Fibroblast of lung (primary cell): ENCODE measurements around the gene HK2. TPM values are rescaled to one million over a fixed set of nuclear protein-coding genes. Genes with fewer than 3 reads are reported as not detected.

Experiments used
- DNase-seq, 2 donors: peaks; one replicate each; pipeline versions ENCODE4 v3.0.0 to v3.0.0-alpha.2; 2010; ENCODE audit warnings: low read depth in 2 of 2
- H2AFZ ChIP-seq: 2 replicates; pipeline ENCODE4 v1.5.1; 2012; ENCODE audit warnings: low read length, control low read depth, inconsistent platforms
- H3K27ac ChIP-seq: 2 replicates; pipeline ENCODE4 v1.5.1; 2011; ENCODE audit warnings: low read length, control low read depth; ENCODE audit not compliant: insufficient read depth
- H3K27me3 ChIP-seq: 2 replicates; pipeline ENCODE4 v1.5.1; 2011; ENCODE audit warnings: mild to moderate bottlenecking, low read length; ENCODE audit not compliant: control insufficient read depth, insufficient read depth
- H3K36me3 ChIP-seq: 2 replicates; pipeline ENCODE4 v1.5.1; 2011; ENCODE audit warnings: low read length; ENCODE audit not compliant: control insufficient read depth, insufficient read depth
- H3K4me1 ChIP-seq: 2 replicates; pipeline ENCODE4 v1.5.1; 2011; ENCODE audit warnings: low read length; ENCODE audit not compliant: control insufficient read depth, insufficient read depth; ENCODE audit errors: extremely low read depth
- H3K4me2 ChIP-seq: 2 replicates; pipeline ENCODE4 v1.5.1; 2011; ENCODE audit warnings: low read length, control low read depth; ENCODE audit not compliant: insufficient read depth; ENCODE audit errors: extremely low read depth
- H3K4me3 ChIP-seq, 4 experiments: fragments of 200-600 bp in 1 of 4; sonication (generic) in 1 of 4; replicated peaks in 1 of 4; 2 replicates each; pipeline ENCODE4 v1.5.1; 2011 to 2016; ENCODE audit warnings: low read length in 4 of 4, low read depth in 3 of 4, mild to moderate bottlenecking in 3 of 4, control low read depth in 2 of 4, inconsistent platforms in 1 of 4, mixed read lengths in 1 of 4; ENCODE audit not compliant: insufficient read depth in 1 of 4; ENCODE audit errors: control extremely low read depth in 1 of 4
- H3K79me2 ChIP-seq: 2 replicates; pipeline ENCODE4 v1.5.1; 2012; ENCODE audit warnings: mild to moderate bottlenecking, low read length, inconsistent platforms; ENCODE audit not compliant: control insufficient read depth, insufficient read depth
- H3K9ac ChIP-seq: 2 replicates; pipeline ENCODE4 v1.5.1; 2011; ENCODE audit warnings: mild to moderate bottlenecking, low read length, control low read depth; ENCODE audit not compliant: insufficient read depth
- H3K9me3 ChIP-seq: 2 replicates; pipeline ENCODE4 v1.5.1; 2012; ENCODE audit warnings: low read depth, low read length; ENCODE audit not compliant: control insufficient read depth, insufficient read depth
- H4K20me1 ChIP-seq: 2 replicates; pipeline ENCODE4 v1.5.1; 2011; ENCODE audit warnings: low read length; ENCODE audit not compliant: control insufficient read depth, insufficient read depth; ENCODE audit errors: extremely low read depth
- CTCF ChIP-seq, 2 donors: IDR thresholded peaks in 1 of 2; conservative IDR thresholded peaks in 1 of 2; 1 replicate in 1 of 2; 2 replicates in 1 of 2; pipeline ENCODE4 v1.5.1; 2011 to 2012; ENCODE audit warnings: low read length in 2 of 2, control low read depth in 1 of 2, inconsistent platforms in 1 of 2, low read depth in 1 of 2, mild to moderate bottlenecking in 1 of 2
- EZH2 ChIP-seq: IDR thresholded peaks from 2 replicates; pipeline ENCODE4 v1.5.1; 2012; ENCODE audit warnings: low read length, control low read depth, mild to moderate bottlenecking; ENCODE audit errors: missing control alignments
- polyA plus RNA-seq, 2 donors: library from polyadenylated mRNA; depleted of rRNA in 1 of 2; stranded (reverse) in 1 of 2; unstranded in 1 of 2; fragments of >200 nt; gene quantifications; 2 replicates each; pipeline ENCODE4 v1.2.1, GENCODE V29; 2011 to 2012; ENCODE audit warnings: missing spikeins in 1 of 2
- total RNA-seq: library from RNA; depleted of rRNA; stranded (reverse); fragments of >200 nt; gene quantifications from 2 replicates; pipeline ENCODE4 v1.2.1, GENCODE V29; 2014

HK2 gene
- total and polyA plus RNA-seq, 2 donors (not counting 1 experiment from before 2014, with no cell fraction given) = 15.7 to 19.3 TPM

GRCh38 chr2:74916394-74916793 is 82.5 kb downstream of the HK2 start:
- no peak for DNase-seq
- Histone ChIP-seq H3K9me3 (no peaks in the 10 kb centered on the region), H3K27me3 (no peaks in the 10 kb centered on the region), H3K27ac (no peak overlapping the region), H3K36me3 (no peaks in the 10 kb centered on the region), H3K4me3 (no peak overlapping the region), H3K4me1 (peaks cover 4% of the 10 kb centered on the region), H3K4me2 (no peak overlapping the region), H4K20me1 (no peaks in the 10 kb centered on the region), H2AFZ (no peak overlapping the region), H3K9ac (no peak overlapping the region), H3K79me2 (no peaks in the 10 kb centered on the region)
- TF ChIP-seq EZH2 (no peak), CTCF (conservative IDR thresholded peaks at IDR 0.05 in 1 of 2, IDR thresholded peaks at IDR 0.05 in 1 of 2; ENCODE audit: low read depth in 1 of 2, low read length in 2 of 2) (no peak)

GRCh38 chr2:74917702-74918619 is 84.0 kb downstream of the HK2 start:
- Histone ChIP-seq H3K27ac (peak overlapping the region; percentile 10), H2AFZ (no peak overlapping the region), H4K20me1 (no peaks in the 10 kb centered on the region), H3K9me3 (no peaks in the 10 kb centered on the region), H3K79me2 (no peaks in the 10 kb centered on the region), H3K27me3 (no peaks in the 10 kb centered on the region), H3K4me1 (peaks cover 4% of the 10 kb centered on the region), H3K36me3 (no peaks in the 10 kb centered on the region), H3K4me3 (no peak overlapping the region), H3K9ac (no peak overlapping the region), H3K4me2 (peak overlapping the region; percentile 39)
- no peak for TF ChIP-seq CTCF (conservative IDR thresholded peaks at IDR 0.05 in 1 of 2, IDR thresholded peaks at IDR 0.05 in 1 of 2; ENCODE audit: low read depth in 1 of 2, low read length in 2 of 2)
- TF ChIP-seq EZH2 = no peak
- DNase-seq = peak; percentile 50 to 63

- Histone ChIP-seq H3K36me3 (no peaks in the 10 kb centered on the region), H3K9me3 (no peaks in the 10 kb centered on the region), H3K9ac (no peak overlapping the region), H2AFZ (peak overlapping the region; percentile 55), H3K4me2 (peak overlapping the region; percentile 80), H3K4me1 (peaks cover 4% of the 10 kb centered on the region), H3K79me2 (no peaks in the 10 kb centered on the region), H3K27ac (no peak overlapping the region), H3K27me3 (no peaks in the 10 kb centered on the region), H3K4me3 (peak overlapping the region; percentile 38 to 55 (median 47)), H4K20me1 (no peaks in the 10 kb centered on the region)
- TF ChIP-seq EZH2 = no peak
- TF ChIP-seq CTCF (conservative IDR thresholded peaks at IDR 0.05 in 1 of 2, IDR thresholded peaks at IDR 0.05 in 1 of 2; ENCODE audit: low read depth in 1 of 2, low read length in 2 of 2) = peak; percentile 57 to 78
- DNase-seq = peak; percentile 31 to 49
Observed at GRCh38 chr2:74919827-74920226, 85.9 kb downstream of the HK2 start.
